WTC11 (cell line): ENCODE results near the gene SIRPG. TPM values are rescaled to one million over a fixed set of nuclear protein-coding genes. Genes with fewer than 3 reads are reported as not detected.

Source experiments
- ATAC-seq: fragments of 200-7000 bp; cut with Tn5 transposase; 2 replicates; pipeline ENCODE4 v1.10.0; 2021; ENCODE audit warnings: mild to moderate bottlenecking, moderate library complexity
- CTCF ChIA-PET: fragments of 300-600 bp; sonication (Branson Sonifier 250); formaldehyde crosslinking; loops from one replicate; lab custom pipeline; 2021; ENCODE audit warnings: antibody characterized with exemption; lab: Charles Lee
- POLR2A ChIA-PET: fragments of 350-600 bp; sonication (Branson Sonifier 250); formaldehyde crosslinking; loops from one replicate; lab custom pipeline; 2021; ENCODE audit warnings: antibody characterized with exemption; lab: Charles Lee
- DNase-seq: peaks from one replicate; pipeline ENCODE4 v3.0.0; 2021; ENCODE audit warnings: low spot score
- H3K27ac Mint-ChIP-seq: 2 replicates; pipeline ENCODE4 v1.8.0; 2021; ENCODE audit warnings: mixed read lengths
- H3K27me3 Mint-ChIP-seq: 2 replicates; pipeline ENCODE4 v1.8.0; 2021; ENCODE audit warnings: low read depth, mild to moderate bottlenecking, moderate library complexity, mixed read lengths
- H3K36me3 Mint-ChIP-seq: 2 replicates; pipeline ENCODE4 v1.8.0; 2021; ENCODE audit warnings: mixed read lengths
- H3K4me1 Mint-ChIP-seq: 2 replicates; pipeline ENCODE4 v1.8.0; 2022; ENCODE audit warnings: mixed read lengths
- H3K4me3 Mint-ChIP-seq: 2 replicates; pipeline ENCODE4 v1.8.0; 2021; ENCODE audit warnings: mild to moderate bottlenecking, moderate library complexity, mixed read lengths
- H3K9me3 Mint-ChIP-seq: 2 replicates; pipeline ENCODE4 v1.8.0; 2021; ENCODE audit warnings: mixed read lengths
- AFF4 ChIP-seq: sonication (generic); formaldehyde crosslinking; IDR thresholded peaks from 2 replicates; pipeline ENCODE4 v1.8.1; 2023; ENCODE audit warnings: mild to moderate bottlenecking, missing genetic modification reagents, borderline replicate concordance
- CBFB ChIP-seq: sonication (generic); formaldehyde crosslinking; IDR thresholded peaks from 2 replicates; pipeline ENCODE4 v1.8.1; 2022; ENCODE audit warnings: mild to moderate bottlenecking, low read depth, missing genetic modification reagents
- CREB1 ChIP-seq: sonication (generic); formaldehyde crosslinking; IDR thresholded peaks from 2 replicates; pipeline ENCODE4 v1.8.0; 2023; ENCODE audit warnings: mild to moderate bottlenecking, missing genetic modification reagents
- CTCF ChIP-seq: fragments of 200-600 bp; IDR thresholded peaks from 2 replicates; pipeline ENCODE4 v1.8.0; 2022; ENCODE audit warnings: antibody characterized with exemption
- E2F4 ChIP-seq: sonication (generic); formaldehyde crosslinking; IDR thresholded peaks from 2 replicates; pipeline ENCODE4 v1.8.1; 2022; ENCODE audit warnings: low read depth, mild to moderate bottlenecking, moderate library complexity, missing genetic modification reagents, borderline replicate concordance
- EMX1 ChIP-seq: fragments of 250-450 bp; sonication (Bioruptor Pico); IDR thresholded peaks from 2 replicates; pipeline ENCODE4 v1.8.0; 2021; ENCODE audit warnings: mild to moderate bottlenecking
- ESRRA ChIP-seq: sonication (generic); formaldehyde crosslinking; IDR thresholded peaks from 2 replicates; pipeline ENCODE4 v1.8.1; 2022; ENCODE audit warnings: mild to moderate bottlenecking, missing genetic modification reagents, borderline replicate concordance
- IRF1 ChIP-seq: sonication (generic); formaldehyde crosslinking; IDR thresholded peaks from 2 replicates; pipeline ENCODE4 v1.8.0; 2023; ENCODE audit warnings: missing genetic modification reagents
- IRF2 ChIP-seq: sonication (generic); formaldehyde crosslinking; IDR thresholded peaks from 2 replicates; pipeline ENCODE4 v1.8.0; 2022; ENCODE audit warnings: low read depth, missing genetic modification reagents, borderline replicate concordance
- JAZF1 ChIP-seq: fragments of 250-450 bp; sonication (Bioruptor Pico); IDR thresholded peaks from 2 replicates; pipeline ENCODE4 v1.9.0; 2021; ENCODE audit warnings: moderate library complexity, mild to moderate bottlenecking, inconsistent platforms
- NFE2L1 ChIP-seq: sonication (generic); formaldehyde crosslinking; IDR thresholded peaks from 2 replicates; pipeline ENCODE4 v1.8.1; 2023; ENCODE audit warnings: missing genetic modification reagents
- NFYB ChIP-seq: sonication (generic); formaldehyde crosslinking; conservative IDR thresholded peaks from 2 replicates; pipeline ENCODE4 v1.8.0; 2022; ENCODE audit warnings: low read depth, missing genetic modification reagents
- OVOL2 ChIP-seq: fragments of 250-450 bp; sonication (Bioruptor Pico); IDR thresholded peaks from 2 replicates; pipeline ENCODE4 v1.9.0; 2021; ENCODE audit warnings: mild to moderate bottlenecking, borderline replicate concordance
- ZMAT4 ChIP-seq: fragments of 250-450 bp; sonication (Bioruptor Pico); IDR thresholded peaks from 2 replicates; pipeline ENCODE4 v1.9.0; 2021; ENCODE audit warnings: mild to moderate bottlenecking
- ZNF317 ChIP-seq: sonication (generic); formaldehyde crosslinking; IDR thresholded peaks from 2 replicates; pipeline ENCODE4 v1.8.1; 2023; ENCODE audit warnings: low read depth, mild to moderate bottlenecking, moderate library complexity, missing genetic modification reagents, borderline replicate concordance
- ZNF512 ChIP-seq: sonication (generic); formaldehyde crosslinking; IDR thresholded peaks from 2 replicates; pipeline ENCODE4 v1.8.1; 2022; ENCODE audit warnings: missing genetic modification reagents, borderline replicate concordance
- total RNA-seq: library from RNA; stranded (reverse); gene quantifications from 3 replicates; pipeline ENCODE4 v1.2.3, GENCODE V29; 2021
- TF ChIP-seq, protein P1 (sequence below): sonication (generic); formaldehyde crosslinking; IDR thresholded peaks from 2 replicates; pipeline ENCODE4 v1.8.1; 2023; ENCODE audit warnings: mild to moderate bottlenecking, moderate library complexity, missing genetic modification reagents
- TF ChIP-seq, protein P2 (sequence below): sonication (generic); formaldehyde crosslinking; IDR thresholded peaks from 2 replicates; pipeline ENCODE4 v1.8.1; 2023; ENCODE audit warnings: mild to moderate bottlenecking, missing genetic modification reagents, moderate library complexity
- TF ChIP-seq, protein P3 (sequence below): fragments of 250-450 bp; sonication (Bioruptor Pico); IDR thresholded peaks from 2 replicates; pipeline ENCODE4 v1.8.0; 2021; ENCODE audit warnings: mild to moderate bottlenecking

Gene SIRPG
- total RNA-seq, 1 experiment from 2014 or later, result not detected

- ATAC-seq (no peak), DNase-seq (no peak)
- Mint-ChIP-seq H3K27me3 (no peaks in the 10 kb centered on the region), H3K9me3 (no peaks in the 10 kb centered on the region), H3K36me3 (no peaks in the 10 kb centered on the region), H3K4me3 (no peak overlapping the region), H3K27ac (no peak overlapping the region), H3K4me1 (no peaks in the 10 kb centered on the region)
- TF ChIP-seq ZMAT4 (CRISPR knock-in tag) (no peak), JAZF1 (CRISPR knock-in tag) (no peak), NFYB (CRISPR knock-in tag) (no peak), CTCF (no peak), NFE2L1 (CRISPR knock-in tag) (no peak), IRF2 (CRISPR knock-in tag) (no peak)
- TF ChIP-seq, protein P1, sequence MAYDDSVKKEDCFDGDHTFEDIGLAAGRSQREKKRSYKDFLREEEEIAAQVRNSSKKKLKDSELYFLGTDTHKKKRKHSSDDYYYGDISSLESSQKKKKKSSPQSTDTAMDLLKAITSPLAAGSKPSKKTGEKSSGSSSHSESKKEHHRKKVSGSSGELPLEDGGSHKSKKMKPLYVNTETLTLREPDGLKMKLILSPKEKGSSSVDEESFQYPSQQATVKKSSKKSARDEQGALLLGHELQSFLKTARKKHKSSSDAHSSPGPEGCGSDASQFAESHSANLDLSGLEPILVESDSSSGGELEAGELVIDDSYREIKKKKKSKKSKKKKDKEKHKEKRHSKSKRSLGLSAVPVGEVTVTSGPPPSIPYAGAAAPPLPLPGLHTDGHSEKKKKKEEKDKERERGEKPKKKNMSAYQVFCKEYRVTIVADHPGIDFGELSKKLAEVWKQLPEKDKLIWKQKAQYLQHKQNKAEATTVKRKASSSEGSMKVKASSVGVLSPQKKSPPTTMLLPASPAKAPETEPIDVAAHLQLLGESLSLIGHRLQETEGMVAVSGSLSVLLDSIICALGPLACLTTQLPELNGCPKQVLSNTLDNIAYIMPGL (CRISPR knock-in tag), result no peak
- TF ChIP-seq, protein P2, sequence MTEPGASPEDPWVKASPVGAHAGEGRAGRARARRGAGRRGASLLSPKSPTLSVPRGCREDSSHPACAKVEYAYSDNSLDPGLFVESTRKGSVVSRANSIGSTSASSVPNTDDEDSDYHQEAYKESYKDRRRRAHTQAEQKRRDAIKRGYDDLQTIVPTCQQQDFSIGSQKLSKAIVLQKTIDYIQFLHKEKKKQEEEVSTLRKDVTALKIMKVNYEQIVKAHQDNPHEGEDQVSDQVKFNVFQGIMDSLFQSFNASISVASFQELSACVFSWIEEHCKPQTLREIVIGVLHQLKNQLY (CRISPR knock-in tag), result no peak
- POLR2A ChIA-PET, result no interaction called here
- CTCF ChIA-PET, result no interaction called here
Observed at GRCh38 chr20:1595333-1595732, 62.2 kb downstream of the SIRPG start.

- no peak overlapping the region for H3K27ac Mint-ChIP-seq
- no peak overlapping the region for H3K4me3 Mint-ChIP-seq
- H3K4me1 Mint-ChIP-seq, result no peaks in the 10 kb centered on the region
- TF ChIP-seq CREB1 (CRISPR knock-in tag) (no peak), IRF1 (CRISPR knock-in tag) (no peak), IRF2 (CRISPR knock-in tag) (no peak), EMX1 (no peak), E2F4 (CRISPR knock-in tag) (no peak), AFF4 (no peak), CBFB (no peak), OVOL2 (CRISPR knock-in tag) (no peak), ZNF512 (no peak), ESRRA (CRISPR knock-in tag) (no peak), ZNF317 (CRISPR knock-in tag) (no peak)
- TF ChIP-seq, protein P3, sequence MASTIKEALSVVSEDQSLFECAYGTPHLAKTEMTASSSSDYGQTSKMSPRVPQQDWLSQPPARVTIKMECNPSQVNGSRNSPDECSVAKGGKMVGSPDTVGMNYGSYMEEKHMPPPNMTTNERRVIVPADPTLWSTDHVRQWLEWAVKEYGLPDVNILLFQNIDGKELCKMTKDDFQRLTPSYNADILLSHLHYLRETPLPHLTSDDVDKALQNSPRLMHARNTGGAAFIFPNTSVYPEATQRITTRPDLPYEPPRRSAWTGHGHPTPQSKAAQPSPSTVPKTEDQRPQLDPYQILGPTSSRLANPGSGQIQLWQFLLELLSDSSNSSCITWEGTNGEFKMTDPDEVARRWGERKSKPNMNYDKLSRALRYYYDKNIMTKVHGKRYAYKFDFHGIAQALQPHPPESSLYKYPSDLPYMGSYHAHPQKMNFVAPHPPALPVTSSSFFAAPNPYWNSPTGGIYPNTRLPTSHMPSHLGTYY (CRISPR knock-in tag), result no peak
Observed at GRCh38 chr20:1588533-1589460, 68.8 kb downstream of the SIRPG start.

More at GRCh38 chr20:1588533-1589460, 68.8 kb downstream of the SIRPG start:
- ChIA-PET CTCF (no interaction called here), POLR2A (no interaction called here)
- H3K27me3 Mint-ChIP-seq, result no peaks in the 10 kb centered on the region
- no peaks in the 10 kb centered on the region for H3K9me3 Mint-ChIP-seq
- DNase-seq, result no peak
- ATAC-seq, result no peak
- no peaks in the 10 kb centered on the region for H3K36me3 Mint-ChIP-seq
